Neuronal stem cell (in vitro differentiated cells): ENCODE data around the gene MCCC1.

Experiments used
- DNase-seq: peaks from one replicate; pipeline ENCODE4 v3.0.0-alpha.2; 2013; ENCODE audit warnings: low spot score
- H2AFZ ChIP-seq: one replicate; pipeline ENCODE4 v1.6.1; 2013; ENCODE audit warnings: mild to moderate bottlenecking, low read length, inconsistent platforms
- H2AK5ac ChIP-seq: 2 replicates; pipeline ENCODE4 v1.6.1; 2013; ENCODE audit warnings: low read depth, mild to moderate bottlenecking, inconsistent platforms, low read length, moderate library complexity, mixed read lengths
- H2BK120ac ChIP-seq: 2 replicates; pipeline ENCODE4 v1.6.1; 2013; ENCODE audit warnings: low read depth, mild to moderate bottlenecking, inconsistent platforms, low read length, moderate library complexity, mixed read lengths
- H2BK12ac ChIP-seq: one replicate; pipeline ENCODE4 v1.6.1; 2013; ENCODE audit warnings: low read length, inconsistent platforms
- H2BK15ac ChIP-seq: 2 replicates; pipeline ENCODE4 v1.6.1; 2013; ENCODE audit warnings: mild to moderate bottlenecking, low read length, inconsistent platforms, mixed read lengths
- H2BK5ac ChIP-seq: one replicate; pipeline ENCODE4 v1.6.1; 2013; ENCODE audit warnings: inconsistent platforms, mild to moderate bottlenecking, low read length, moderate library complexity
- H3K14ac ChIP-seq: one replicate; pipeline ENCODE4 v1.6.1; 2013; ENCODE audit warnings: low read length, inconsistent platforms
- H3K18ac ChIP-seq: 2 replicates; pipeline ENCODE4 v1.6.1; 2013; ENCODE audit warnings: low read length, inconsistent platforms
- H3K23ac ChIP-seq: 2 replicates; pipeline ENCODE4 v1.6.1; 2013; ENCODE audit warnings: low read depth, mild to moderate bottlenecking, mixed read lengths, low read length, inconsistent platforms; ENCODE audit not compliant: poor library complexity
- H3K27ac ChIP-seq: replicated peaks from 3 replicates; pipeline ENCODE4 v1.5.1; 2013; ENCODE audit warnings: low read length, inconsistent platforms
- H3K27me3 ChIP-seq, 3 experiments: 2 replicates each; pipeline ENCODE4 v1.6.1; 2013; ENCODE audit warnings: low read length in 3 of 3, mild to moderate bottlenecking in 2 of 3, inconsistent platforms in 1 of 3, low read depth in 1 of 3, mixed read lengths in 1 of 3, moderate library complexity in 1 of 3; ENCODE audit not compliant: control insufficient read depth in 3 of 3, insufficient read depth in 3 of 3
- H3K36me3 ChIP-seq, 2 donors: replicated peaks in 1 of 2; 2 replicates each; pipeline ENCODE4 v1.6.1; 2013; ENCODE audit warnings: low read length in 2 of 2; ENCODE audit not compliant: control insufficient read depth in 2 of 2, insufficient read depth in 2 of 2
- H3K4ac ChIP-seq: 2 replicates; pipeline ENCODE4 v1.6.1; 2013; ENCODE audit warnings: inconsistent platforms, mild to moderate bottlenecking, low read length, moderate library complexity
- H3K4me1 ChIP-seq, 2 donors: 1 replicate in 1 of 2; 2 replicates in 1 of 2; pipeline ENCODE4 v1.6.1; 2013; ENCODE audit warnings: low read length in 2 of 2, low read depth in 1 of 2; ENCODE audit not compliant: control insufficient read depth in 2 of 2, insufficient read depth in 1 of 2
- H3K4me2 ChIP-seq: one replicate; pipeline ENCODE4 v1.6.1; 2013; ENCODE audit warnings: mild to moderate bottlenecking, low read length, inconsistent platforms; ENCODE audit not compliant: insufficient read depth, poor library complexity, severe bottlenecking
- H3K4me3 ChIP-seq, 2 donors: 2 replicates each; pipeline ENCODE4 v1.5.1; 2013; ENCODE audit warnings: low read length in 2 of 2, mild to moderate bottlenecking in 2 of 2, inconsistent platforms in 1 of 2, moderate library complexity in 1 of 2
- H3K79me1 ChIP-seq: one replicate; pipeline ENCODE4 v1.6.1; 2013; ENCODE audit warnings: low read depth, mild to moderate bottlenecking, inconsistent platforms, low read length, moderate library complexity
- H3K9ac ChIP-seq: one replicate; pipeline ENCODE4 v1.6.1; 2013; ENCODE audit warnings: mild to moderate bottlenecking, low read depth, low read length, inconsistent platforms; ENCODE audit not compliant: poor library complexity
- H3K9me3 ChIP-seq, 2 donors: replicated peaks in 1 of 2; 2 replicates each; pipeline versions ENCODE3 to v1.6.1; 2013; ENCODE audit warnings: low read length in 2 of 2, mild to moderate bottlenecking in 2 of 2, inconsistent platforms in 1 of 2, low read depth in 1 of 2, mixed read lengths in 1 of 2, moderate library complexity in 1 of 2; ENCODE audit not compliant: control insufficient read depth in 2 of 2, insufficient read depth in 1 of 2
- H4K8ac ChIP-seq: one replicate; pipeline ENCODE4 v1.6.1; 2013; ENCODE audit warnings: low read depth, mild to moderate bottlenecking, inconsistent platforms, low read length, moderate library complexity
- H4K91ac ChIP-seq: one replicate; pipeline ENCODE4 v1.6.1; 2013; ENCODE audit warnings: low read length, low read depth, mild to moderate bottlenecking, inconsistent platforms; ENCODE audit not compliant: poor library complexity
- WGBS, 2 donors: extraction: QIAGEN DNeasy Blood & Tissue Kit; methylation state at CpG; one replicate each; pipeline ENCODE4 v1.1.7; 2013; ENCODE audit warnings: missing lambda C conversion rate in 2 of 2, mixed read lengths in 1 of 2; ENCODE audit not compliant: insufficient read length in 2 of 2, insufficient replicate concordance in 1 of 2; ENCODE audit errors: extremely low coverage in 2 of 2; 5-methylcytosine and 5-hydroxymethylcytosine counted together

Gene MCCC1

GRCh38 chr3:182983876-182984275 lies 115.4 kb downstream of the MCCC1 start:
- H2BK5ac ChIP-seq = no peak overlapping the region
- H3K4me2 ChIP-seq = no peak overlapping the region
- no peaks in the 10 kb centered on the region for H3K27me3 ChIP-seq
- H3K4me3 ChIP-seq = no peak overlapping the region
- no peaks in the 10 kb centered on the region for H3K79me1 ChIP-seq
- H3K9ac ChIP-seq = no peak overlapping the region
- no peak overlapping the region for H4K91ac ChIP-seq
- H4K8ac ChIP-seq = no peak overlapping the region
- H2AFZ ChIP-seq = no peak overlapping the region
- DNase-seq = no peak
- H2BK120ac ChIP-seq = no peak overlapping the region
- H2AK5ac ChIP-seq = no peak overlapping the region
- H2BK12ac ChIP-seq = no peak overlapping the region
- H2BK15ac ChIP-seq = no peak overlapping the region
- no peak overlapping the region for H3K18ac ChIP-seq
- H3K23ac ChIP-seq = no peak overlapping the region
- no peaks in the 10 kb centered on the region for H3K36me3 ChIP-seq
- peaks cover 0 to 4% of the 10 kb centered on the region in 2 donors for H3K4me1 ChIP-seq
- no peaks in the 10 kb centered on the region for H3K9me3 ChIP-seq
- no peak overlapping the region for H3K27ac ChIP-seq
- no peak overlapping the region for H3K14ac ChIP-seq
- H3K4ac ChIP-seq = no peak overlapping the region

- H2AFZ ChIP-seq = peak overlapping the region; percentile 93
- peak overlapping the region; percentile 75 to 83 for H3K4me3 ChIP-seq
- no peak for DNase-seq
- H3K9me3 ChIP-seq = no peaks in the 10 kb centered on the region
- no peak overlapping the region for H2BK15ac ChIP-seq
- no peak overlapping the region for H2BK12ac ChIP-seq
- peak overlapping the region; percentile 94 for H3K18ac ChIP-seq
- H3K9ac ChIP-seq = no peak overlapping the region
- H3K79me1 ChIP-seq = peaks cover 2% of the 10 kb centered on the region
- H3K4ac ChIP-seq = no peak overlapping the region
- WGBS, 2 donors = no CpG with 5 or more reads among the region's 10 CpGs
- no peak overlapping the region for H2AK5ac ChIP-seq
- peak overlapping the region; percentile 52 for H3K4me2 ChIP-seq
- no peak overlapping the region for H4K91ac ChIP-seq
- no peak overlapping the region for H3K23ac ChIP-seq
- peaks cover 4 to 5% of the 10 kb centered on the region in 2 donors for H3K4me1 ChIP-seq
- no peak overlapping the region for H4K8ac ChIP-seq
- no peak overlapping the region for H2BK5ac ChIP-seq
- no peaks in the 10 kb centered on the region for H3K27me3 ChIP-seq
- no peak overlapping the region for H3K14ac ChIP-seq
- H3K36me3 ChIP-seq = no peaks in the 10 kb centered on the region
- no peak overlapping the region for H2BK120ac ChIP-seq
- H3K27ac ChIP-seq = no peak overlapping the region
These were observed 118.3 kb downstream of the MCCC1 start for GRCh38 chr3:182981038-182981380.

- peaks cover 4 to 5% of the 10 kb centered on the region in 2 donors for H3K4me1 ChIP-seq
- peaks cover 2% of the 10 kb centered on the region for H3K79me1 ChIP-seq
- peak within 1 kb of the TSS; percentile 83 to 95 for H3K4me3 ChIP-seq
- no peak within 1 kb of the TSS for H2BK12ac ChIP-seq
- H3K9me3 ChIP-seq = no peaks in the 10 kb centered on the region
- H3K27me3 ChIP-seq = no peaks in the 10 kb centered on the region
- no peak within 1 kb of the TSS for H3K4ac ChIP-seq
- H3K14ac ChIP-seq = no peak within 1 kb of the TSS
- no peak within 1 kb of the TSS for H4K91ac ChIP-seq
- H2BK120ac ChIP-seq = peak within 1 kb of the TSS; percentile 53
- H2BK15ac ChIP-seq = no peak within 1 kb of the TSS
- H2AFZ ChIP-seq = peak within 1 kb of the TSS; percentile 93
- H2AK5ac ChIP-seq = no peak within 1 kb of the TSS
- peak within 1 kb of the TSS; percentile 95 for H3K9ac ChIP-seq
- no peaks in the 10 kb centered on the region for H3K36me3 ChIP-seq
- WGBS, 2 donors = no CpG with 5 or more reads among the region's 106 CpGs
- H2BK5ac ChIP-seq = no peak within 1 kb of the TSS
- H3K4me2 ChIP-seq = peak within 1 kb of the TSS; percentile 60
- H3K23ac ChIP-seq = peak within 1 kb of the TSS; percentile 92
- H4K8ac ChIP-seq = no peak within 1 kb of the TSS
- peak; percentile 88 for DNase-seq
- peak within 1 kb of the TSS; percentile 99 for H3K18ac ChIP-seq
- peak within 1 kb of the TSS; percentile 50 for H3K27ac ChIP-seq
These were observed 118.9 kb downstream of the MCCC1 start, which contains the start of gene DCUN1D1 for GRCh38 chr3:182980204-182981037. TSS of gene DCUN1D1 (minus strand) at chr3:182980538. CDS start at chr3:182980489, 49 bp downstream.

- no peak overlapping the region for H2AK5ac ChIP-seq
- peak; percentile 30 for DNase-seq
- peak overlapping the region; percentile 60 for H3K4me2 ChIP-seq
- peak overlapping the region; percentile 53 for H2BK120ac ChIP-seq
- H4K8ac ChIP-seq = no peak overlapping the region
- H3K79me1 ChIP-seq = peaks cover 2% of the 10 kb centered on the region
- no peak overlapping the region for H4K91ac ChIP-seq
- no peak overlapping the region for H2BK15ac ChIP-seq
- no CpG with 5 or more reads among the region's 29 CpGs for WGBS, 2 donors
- peaks cover 4 to 5% of the 10 kb centered on the region in 2 donors for H3K4me1 ChIP-seq
- no peaks in the 10 kb centered on the region for H3K27me3 ChIP-seq
- H3K4ac ChIP-seq = no peak overlapping the region
- H3K4me3 ChIP-seq = peak overlapping the region; percentile 83 to 95
- H2BK12ac ChIP-seq = no peak overlapping the region
- H3K23ac ChIP-seq = no peak overlapping the region
- H3K18ac ChIP-seq = peak overlapping the region; percentile 99
- peak overlapping the region; percentile 93 for H2AFZ ChIP-seq
- H3K9me3 ChIP-seq = no peaks in the 10 kb centered on the region
- H3K36me3 ChIP-seq = no peaks in the 10 kb centered on the region
- H3K27ac ChIP-seq = peak overlapping the region; percentile 50
- H2BK5ac ChIP-seq = no peak overlapping the region
- H3K9ac ChIP-seq = peak overlapping the region; percentile 10
- no peak overlapping the region for H3K14ac ChIP-seq
These were observed 119.6 kb downstream of the MCCC1 start for GRCh38 chr3:182979674-182980191.
